Measurements from ENCODE around the gene ETS2.

The ETS2 gene

DNA sequence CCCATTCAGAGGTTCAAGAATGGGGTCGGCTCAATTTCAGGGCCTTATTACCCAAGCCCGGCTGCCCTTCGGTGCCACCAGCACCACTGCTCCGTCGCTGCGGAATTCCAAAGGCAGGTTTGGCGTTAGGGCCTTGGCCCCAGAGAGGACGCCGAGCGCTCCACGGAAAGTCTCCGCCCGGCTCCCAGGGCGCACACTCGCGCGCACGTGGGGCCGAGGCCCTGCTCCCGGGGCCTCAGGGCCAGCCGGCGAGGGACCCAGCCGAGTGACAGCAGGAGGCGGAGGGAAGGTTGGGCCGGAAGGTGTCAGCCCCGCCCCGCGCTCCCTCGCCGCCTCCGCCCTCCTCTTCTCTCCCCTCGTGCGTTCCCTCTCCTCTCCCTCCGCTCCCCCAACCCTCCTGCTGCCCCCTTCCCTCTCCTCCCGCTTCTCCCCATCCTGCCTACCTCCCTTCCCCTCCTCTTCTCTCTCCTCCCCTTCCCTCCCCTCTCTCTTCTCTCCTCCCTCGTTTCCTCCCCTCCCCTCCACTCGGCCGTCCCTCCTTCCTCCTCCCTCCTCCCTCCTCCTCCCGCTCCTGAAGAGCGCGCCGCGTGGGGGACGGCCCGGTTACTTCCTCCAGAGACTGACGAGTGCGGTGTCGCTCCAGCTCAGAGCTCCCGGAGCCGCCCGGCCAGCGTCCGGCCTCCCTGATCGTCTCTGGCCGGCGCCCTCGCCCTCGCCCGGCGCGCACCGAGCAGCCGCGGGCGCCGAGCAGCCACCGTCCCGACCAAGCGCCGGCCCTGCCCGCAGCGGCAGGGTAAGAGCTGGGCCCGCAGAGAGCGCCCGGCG, at the start of gene ETS2:
ETS2 (plus strand) TSS at position 602 of the 825 bp plus-strand sequence. CDS start 4,106 bp downstream, outside the sequence.
- DNase-seq = peak; percentile 98

DNA sequence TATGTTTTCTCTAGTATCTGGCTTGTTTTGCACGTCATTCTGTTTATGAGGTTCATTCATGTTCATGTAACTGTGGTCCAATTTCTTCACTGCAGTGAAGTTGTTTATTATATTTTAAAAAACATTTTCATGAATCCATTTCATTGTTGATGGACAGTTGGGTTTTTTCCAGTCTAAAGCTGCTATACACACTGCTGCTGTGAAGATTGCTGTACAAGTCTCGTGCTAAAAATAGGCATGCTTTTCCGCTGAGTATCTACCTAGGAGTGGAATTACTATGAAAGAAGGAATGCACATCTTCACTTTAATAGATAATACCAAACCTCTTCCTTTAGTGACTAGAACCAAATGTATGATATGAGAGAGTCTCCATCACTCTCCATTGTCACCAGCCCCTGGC, 49.0 kb upstream of the ETS2 start:
- no peak for DNase-seq

DNA sequence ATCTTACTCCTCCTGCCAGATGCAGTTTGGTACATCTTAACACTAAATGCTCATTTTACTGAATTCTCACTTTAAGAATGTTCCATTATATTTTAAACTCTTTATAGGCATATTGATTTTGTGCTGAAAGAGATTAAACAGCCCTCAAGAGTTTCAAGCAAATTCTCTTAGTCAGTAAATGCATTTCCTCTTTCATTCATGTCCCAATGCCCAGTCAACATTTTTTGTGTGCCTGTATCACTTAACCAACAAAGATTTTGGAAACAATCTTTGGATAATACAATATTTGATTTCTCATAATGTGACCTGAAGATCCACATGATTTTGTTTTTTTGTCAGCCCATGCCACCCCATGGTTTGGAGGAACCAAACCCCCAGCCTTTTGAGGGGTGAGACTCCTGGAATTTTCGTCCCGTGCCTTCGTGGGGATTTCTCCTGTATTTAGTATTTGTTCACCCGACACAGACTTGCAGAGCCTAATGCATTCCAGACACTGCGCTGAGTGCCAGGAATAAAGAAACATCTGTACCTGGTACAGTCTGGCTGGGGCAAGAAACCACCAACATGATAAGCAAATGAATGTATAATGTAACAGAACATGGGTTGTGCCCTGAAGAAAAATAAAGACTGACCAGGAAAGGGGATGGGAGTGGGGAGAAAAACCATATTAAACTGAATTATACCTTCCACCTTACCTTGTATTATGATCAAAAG, 47.1 kb upstream of the ETS2 start:
- DNase-seq = no peak

DNA sequence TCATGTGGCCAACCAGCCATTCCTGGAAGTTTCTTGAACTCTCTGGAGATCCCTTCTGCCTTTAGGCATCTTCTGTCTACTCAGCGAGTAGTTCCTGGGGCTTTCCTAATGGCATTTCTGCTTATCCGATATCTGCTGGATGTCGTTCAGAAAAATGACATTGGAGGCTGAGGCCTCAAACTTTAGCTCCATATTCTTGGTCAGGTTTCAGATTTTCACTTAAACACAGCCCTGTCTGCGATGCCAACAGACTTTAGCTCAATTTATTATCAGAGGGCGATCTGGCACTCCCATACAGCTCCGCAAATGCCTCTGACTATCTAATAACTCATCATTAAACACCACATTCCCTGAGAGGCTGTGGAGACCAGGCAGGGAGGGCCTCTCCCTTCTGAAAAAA, 46.3 kb upstream of the ETS2 start:
- DNase-seq = no peak

DNA sequence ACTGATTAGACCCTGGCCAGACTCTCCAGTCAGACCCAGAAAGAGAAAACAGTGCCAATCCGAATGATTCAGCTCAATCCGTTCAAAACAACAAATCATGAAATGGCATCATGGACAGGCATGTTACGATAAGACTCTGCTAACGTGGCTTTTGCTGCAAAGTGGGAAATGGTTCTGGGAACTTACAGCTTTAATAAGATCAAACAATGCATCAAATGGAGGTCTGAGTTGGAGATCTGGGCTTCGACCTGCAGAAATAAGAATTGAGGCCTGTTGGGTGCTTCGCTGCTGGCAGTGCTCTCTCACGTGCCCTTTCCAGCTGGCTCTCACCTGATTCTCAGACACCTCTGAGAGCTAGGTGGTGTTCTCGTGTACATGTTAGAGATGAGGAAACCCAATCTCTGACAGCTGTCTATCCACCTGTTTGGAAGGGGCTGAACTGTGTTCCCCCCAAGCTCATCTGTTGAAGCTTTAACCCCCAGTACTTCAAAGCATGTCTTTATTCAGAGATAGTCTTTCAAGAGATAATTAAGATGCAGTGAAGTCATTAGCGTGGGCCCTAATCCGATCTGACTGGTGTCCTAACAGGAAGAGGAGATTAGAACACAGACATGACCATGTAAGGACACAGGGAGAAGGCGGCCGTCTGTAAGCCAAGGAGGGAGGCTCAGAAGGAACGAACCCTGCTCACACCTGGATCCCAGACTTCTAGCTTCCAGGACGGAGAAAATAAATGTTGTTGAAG, 45.5 kb upstream of the ETS2 start:
- no peak for DNase-seq

DNA sequence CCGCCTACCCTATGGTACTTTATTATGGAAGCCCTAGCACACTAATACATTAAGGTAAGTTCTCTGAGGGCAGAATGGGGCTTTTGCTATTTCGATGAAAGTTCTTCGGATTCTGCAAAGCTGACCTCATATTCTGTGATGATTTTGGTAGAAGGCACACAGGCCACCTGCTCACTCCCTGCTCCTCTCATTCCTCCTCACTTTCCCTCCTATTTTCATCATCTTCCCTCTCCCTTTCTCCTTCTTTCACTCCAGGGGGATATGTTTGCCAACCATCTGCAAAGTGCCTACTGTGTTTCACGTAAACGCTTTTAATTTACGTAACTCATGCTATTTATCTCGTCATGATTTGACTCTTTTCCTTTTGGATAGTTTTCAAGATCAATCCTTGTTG, 45.0 kb upstream of the ETS2 start:
- DNase-seq = no peak

DNA sequence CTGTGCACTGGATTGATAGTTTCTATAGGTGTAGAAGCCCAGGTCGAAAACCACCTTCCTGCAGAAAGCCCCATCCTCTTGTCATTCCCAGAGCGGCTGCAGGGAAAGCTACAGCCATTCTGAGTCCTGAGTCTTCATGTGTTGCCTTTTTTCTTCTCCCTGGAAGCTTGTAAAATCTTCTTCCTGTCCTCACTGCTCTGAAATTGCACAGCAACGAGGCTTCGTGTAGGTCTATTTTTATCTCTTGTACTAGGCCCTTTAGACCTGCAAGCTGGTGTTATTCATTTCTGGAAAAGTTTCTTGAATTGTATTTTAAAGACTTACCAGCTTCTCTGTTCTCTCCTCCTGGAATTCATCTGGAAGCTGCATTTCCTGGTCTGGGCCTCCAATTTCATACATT, 44.2 kb upstream of the ETS2 start:
- no peak for DNase-seq

DNA sequence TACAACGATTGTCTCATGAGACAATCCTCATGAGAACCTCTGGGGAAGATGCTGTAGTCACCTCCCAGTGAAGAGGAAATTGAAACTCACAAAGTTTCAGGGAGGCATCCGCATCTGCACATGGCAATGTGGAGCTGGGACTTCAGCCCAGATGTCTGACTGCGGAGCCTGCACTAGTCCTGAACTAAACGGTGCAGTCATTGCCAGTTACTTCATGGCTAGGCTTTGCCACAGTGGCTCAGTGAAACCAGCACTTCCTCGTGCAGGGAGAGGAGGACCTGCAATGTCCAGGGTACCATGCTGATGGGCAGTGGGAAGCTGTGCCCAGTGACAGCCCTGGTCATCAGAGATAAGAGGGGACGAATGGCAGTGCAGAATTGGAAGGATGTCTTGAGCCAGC, 40.7 kb upstream of the ETS2 start:
- no peak for DNase-seq

DNA sequence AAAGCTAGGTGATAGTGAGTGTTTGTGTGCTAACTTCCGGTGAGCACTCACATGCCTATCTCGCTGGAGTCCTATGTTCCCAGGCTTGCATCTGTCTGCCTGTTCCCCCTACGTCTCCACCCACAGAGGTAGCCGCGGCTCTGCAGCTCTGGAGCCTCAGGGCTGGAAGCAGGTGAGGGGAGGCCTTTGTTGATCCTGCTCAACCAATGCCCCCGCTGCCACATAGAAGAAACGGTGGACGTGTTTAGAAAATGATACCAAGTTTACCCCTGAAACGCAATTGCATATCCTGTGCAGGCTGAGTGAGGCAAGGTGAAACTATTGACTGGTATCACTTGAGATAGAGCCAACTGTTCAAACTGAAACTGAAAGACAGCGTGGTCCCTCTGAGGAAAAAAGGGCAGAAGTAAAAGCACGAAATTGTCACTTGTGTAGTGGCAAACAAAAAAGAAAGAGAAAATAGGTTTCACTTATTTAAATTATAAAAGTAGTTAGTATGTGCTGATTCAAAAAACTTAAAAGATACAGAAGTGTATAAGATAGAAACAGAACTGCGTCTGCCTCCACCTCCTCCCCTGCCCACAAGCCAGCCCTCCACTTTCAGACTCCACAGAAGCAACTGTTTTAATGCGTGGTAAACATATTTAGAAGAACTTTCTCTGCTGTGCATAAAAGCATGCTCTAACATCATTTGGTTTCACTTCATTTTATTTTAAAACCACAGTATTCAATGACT, 38.6 kb upstream of the ETS2 start:
- DNase-seq = peak; percentile 69

DNA sequence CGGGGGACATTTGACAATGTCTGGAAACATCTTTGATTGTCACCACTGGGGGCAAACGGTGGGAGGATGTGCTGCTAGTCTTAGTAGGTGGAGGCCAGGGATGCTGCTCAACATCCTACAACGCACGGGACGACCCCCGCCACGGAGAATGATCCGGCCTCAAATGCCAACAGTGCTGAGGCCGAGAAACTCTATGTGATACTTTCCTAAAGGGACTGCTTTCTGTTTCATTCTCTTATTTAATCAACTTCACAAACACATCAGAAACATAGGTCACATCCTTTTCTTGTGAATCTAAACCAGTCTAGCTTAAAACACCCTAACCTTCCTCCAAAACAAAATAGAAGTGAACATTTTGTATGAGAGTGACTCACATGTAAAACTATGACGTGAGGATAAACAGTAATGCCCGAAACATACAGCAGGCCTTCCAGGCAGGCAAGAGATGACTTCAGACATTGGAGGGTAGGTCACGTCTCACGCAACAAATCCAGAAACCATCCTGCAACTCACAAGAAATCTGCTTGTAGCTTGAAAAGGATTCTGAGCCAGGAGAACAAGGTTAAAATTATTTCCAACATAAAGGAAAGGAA, 37.2 kb upstream of the ETS2 start:
- DNase-seq = no peak

DNA sequence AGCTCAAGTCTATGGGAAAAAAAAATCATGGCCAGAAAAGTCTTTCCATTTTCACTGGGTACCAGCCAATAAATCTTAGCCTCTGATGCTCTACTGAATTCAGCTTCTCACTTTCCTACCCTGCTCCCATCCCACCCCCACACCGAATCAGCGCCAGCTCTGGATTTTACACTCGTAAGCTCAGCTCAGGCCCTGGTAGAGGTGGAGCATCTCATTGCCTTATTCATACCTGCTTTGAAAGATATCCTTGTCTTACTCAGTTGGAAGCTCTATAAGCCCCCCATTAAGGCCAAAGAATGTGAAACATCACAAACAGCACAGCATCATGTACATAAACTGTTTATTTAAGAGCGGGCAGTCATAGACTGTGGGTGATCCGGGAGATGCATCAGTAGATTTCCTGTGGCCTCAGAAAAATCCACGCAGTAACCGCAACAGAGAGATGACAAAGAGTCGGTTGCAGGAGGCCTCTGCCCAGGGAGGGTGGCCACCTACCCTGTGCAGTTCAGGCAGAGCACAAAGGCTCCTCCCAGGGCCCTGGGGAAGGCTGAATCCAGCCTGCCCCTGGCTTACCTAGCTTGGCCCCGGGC, 36.4 kb upstream of the ETS2 start:
- no peak for DNase-seq

DNA sequence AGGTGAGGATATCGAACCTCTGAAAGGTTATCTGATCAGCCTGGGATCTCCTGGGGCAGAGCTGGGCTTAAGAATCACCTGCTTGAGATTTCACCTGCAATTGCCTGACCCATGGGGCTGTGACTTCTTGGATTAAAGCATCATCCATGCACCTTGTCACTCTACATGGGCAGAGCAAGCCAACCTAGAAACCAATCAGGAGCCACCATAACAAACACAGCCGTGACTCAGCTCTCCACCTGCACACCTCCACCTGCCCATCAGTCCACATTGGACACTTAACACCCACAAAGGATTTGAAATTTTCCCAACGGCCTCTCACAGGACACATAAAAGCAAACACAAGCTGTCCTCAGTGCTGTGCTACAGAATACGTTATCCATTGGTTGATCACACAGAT, 35.1 kb upstream of the ETS2 start:
- peak; percentile 67 for DNase-seq

DNA sequence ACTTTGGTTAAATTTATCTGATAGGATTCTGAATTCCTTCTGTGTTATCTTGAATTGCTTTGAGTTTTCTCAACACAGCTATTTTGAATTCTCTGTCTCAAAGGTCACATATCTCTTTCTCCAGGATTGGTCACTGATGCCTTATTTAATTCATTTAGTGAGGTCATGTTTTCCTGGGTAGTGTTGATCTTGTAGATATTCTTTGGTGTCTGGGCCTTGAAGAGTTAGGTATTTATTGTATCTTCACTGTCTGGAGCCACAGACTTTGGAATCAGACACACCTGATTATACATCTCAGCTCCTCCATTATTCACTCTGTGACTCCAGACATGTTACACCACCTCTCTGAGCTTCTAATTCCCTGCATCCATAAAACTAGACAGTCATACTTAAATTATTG, 34.2 kb upstream of the ETS2 start:
- DNase-seq = no peak

DNA sequence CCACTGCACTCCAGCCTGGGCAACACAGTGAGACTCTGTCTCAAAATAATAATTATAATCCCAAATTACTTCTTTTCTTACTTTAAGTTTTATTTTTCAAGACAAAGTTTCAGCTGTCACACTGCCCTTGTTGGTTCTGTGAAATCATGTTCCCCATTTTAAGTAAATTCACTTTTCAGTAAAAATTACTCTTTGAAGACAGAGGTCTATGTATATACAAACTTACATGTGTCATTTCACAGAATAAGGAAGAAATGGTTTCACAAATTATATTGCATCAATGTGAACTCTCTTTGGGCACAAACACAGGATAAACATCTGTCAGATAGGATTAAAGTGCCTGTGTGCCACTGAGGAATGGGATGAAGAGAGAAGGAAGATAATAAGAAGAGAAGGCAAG, 33.1 kb upstream of the ETS2 start:
- DNase-seq = no peak

DNA sequence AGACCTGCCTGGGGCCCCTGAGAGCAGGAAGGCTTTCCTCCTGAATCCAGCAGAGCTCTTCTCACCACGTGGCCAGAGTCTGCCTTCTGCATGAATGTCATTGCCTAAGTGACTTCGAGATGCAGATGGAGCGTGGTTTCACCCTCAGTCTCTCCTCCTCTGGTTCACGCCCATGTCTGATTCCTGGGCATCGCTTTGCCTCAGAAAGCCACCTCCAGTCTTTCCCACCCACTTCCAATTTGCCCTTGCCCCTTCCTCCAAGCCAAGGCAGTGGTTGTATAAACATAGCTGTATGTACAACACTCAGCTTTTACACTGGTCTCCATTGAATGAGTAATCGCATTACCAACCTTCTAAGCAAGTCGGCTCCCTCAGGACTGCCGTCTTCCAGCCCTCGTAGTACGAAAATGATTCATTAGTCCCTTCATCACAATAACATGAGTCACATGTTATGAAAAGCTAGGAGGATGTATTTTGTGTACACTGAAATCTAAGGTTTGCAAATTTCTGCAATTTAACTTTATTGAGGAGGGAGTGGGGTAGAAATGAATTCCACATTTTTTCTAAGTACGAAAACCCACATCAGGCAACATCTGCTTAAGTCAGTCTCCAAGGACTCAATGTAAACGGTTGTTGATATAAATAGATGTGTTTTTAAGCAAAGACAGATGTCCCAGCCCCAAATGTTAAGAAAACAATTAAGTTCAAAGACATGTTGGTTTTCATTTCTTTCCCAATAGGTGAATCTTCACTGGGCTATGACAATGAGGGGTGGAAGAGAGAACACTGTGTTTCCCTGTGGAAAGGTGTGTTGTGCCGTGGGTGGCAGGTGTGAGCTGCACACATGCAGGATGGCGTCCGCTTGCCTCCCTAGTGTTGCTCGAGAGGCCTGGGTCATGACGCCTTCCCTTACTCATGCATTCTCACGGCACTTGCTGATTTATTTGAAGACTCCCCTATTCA, 32.3 kb upstream of the ETS2 start:
- no peak for DNase-seq

DNA sequence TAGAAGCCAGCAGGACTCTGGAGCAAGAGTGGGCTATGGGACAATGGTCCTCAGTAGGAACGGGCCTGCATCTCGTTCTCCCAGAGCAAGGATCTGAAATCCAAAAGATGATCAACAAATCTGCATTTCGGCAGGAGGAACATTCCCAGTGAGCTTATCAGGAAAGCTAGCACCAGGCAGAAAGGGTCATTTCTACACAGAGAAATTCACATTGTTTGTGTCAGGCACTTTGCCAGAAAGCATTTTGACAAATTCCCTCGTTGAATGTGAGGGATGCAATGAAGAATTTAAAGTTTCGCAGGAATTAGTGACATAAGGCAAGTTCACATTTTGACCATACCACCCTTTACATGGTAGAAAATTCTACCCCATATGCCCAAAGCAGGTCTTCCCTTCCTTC, 31.6 kb upstream of the ETS2 start:
- no peak for DNase-seq

DNA sequence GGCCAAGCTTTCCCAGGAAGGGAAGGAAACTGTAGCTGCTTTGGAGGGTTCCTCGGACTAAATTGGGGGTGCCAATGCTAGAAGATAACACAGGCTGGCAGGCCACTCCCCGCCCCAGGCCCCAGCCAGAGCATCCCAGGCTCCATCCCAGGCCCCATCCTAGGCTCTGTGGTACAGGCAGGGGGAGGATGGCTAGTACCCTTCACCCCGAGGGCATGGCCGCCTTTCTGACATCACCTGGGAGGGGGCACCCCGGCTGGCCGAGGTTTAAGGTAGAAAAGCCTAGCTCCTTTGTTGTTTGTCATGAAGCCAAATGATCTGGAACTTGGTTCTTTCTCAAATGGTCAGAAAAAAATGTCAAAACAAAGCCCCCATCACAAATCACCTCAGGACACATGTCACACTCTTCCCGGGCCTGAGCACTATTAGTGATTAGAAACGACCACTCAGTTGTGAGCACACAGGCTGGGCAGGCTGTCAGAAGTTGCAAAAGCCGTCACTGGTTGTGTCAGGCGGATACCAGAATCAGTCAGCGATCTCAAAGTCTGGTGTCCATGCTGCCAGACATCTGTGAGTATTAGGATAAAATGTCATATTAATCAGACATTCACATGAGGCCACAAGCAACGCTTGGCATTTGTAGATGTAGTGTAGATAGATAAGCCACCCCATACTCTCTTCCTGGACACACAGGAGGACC, 31.0 kb upstream of the ETS2 start:
- no peak for DNase-seq

DNA sequence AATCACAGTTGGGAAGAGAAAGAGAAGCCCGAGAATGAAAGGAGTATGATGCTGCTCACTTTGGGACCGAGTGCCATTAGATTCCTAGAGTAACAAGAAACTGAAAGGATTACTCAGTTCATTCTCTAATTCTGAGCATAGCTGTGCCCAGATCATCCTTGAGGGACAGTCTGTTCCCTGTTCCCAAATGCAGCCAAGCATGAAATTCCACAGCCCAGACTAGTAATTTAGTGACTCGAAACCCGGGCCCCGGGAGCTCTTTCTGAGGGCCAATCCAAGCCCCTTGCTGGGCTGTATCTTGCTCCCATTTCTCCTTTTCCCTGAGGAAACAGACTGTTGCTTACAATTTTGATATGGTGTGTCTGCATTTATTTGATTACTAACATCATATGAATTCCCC, 30.0 kb upstream of the ETS2 start:
- no peak for DNase-seq

DNA sequence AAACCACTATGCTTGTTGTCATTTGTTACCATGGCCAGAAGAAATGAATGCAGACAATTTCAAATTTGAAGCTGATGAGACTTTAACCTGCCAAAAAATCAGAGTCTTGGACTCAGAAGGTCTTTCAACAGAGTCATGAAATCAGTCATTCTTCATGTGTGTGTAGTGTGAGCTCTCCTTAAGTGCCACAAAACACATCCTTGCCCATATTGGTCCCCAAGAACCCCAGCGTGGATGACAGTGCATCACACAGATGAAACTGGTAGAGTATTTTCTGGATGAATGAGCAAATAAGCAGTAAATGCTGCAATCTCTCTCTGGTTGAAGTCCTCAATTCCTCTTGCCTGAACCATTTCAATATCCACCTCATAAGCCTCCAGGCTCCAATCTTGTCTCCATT, 28.7 kb upstream of the ETS2 start:
- no peak for DNase-seq

DNA sequence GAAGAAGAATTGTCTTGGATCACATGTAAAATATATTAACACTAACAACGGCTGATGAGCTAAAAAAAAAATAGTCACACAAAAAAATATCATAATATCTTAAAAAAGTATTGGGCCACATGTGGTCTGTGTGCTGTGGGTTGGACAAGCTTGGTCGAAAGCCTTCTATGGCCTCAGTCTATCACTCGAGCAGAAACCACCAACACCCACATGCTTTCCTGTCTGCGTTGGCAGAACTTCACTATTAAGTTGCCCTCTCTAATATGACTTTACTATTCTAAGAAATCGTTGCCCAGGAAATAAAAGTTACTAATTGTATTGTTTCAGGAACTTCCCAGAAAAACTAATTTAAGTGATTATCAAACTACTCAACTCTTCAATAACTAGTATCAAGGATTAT, 28.2 kb upstream of the ETS2 start:
- no peak for DNase-seq

All from NCI-H2107 (cell line).